GM12873 (cell line): ENCODE data around the gene ASAP3.

ENCODE experiments used
- CTCF ChIP-seq: IDR thresholded peaks from 2 replicates; pipeline ENCODE4 v1.5.1; 2012; ENCODE audit warnings: low read depth, mild to moderate bottlenecking, moderate library complexity, low read length, control low read depth; ENCODE audit not compliant: insufficient read depth; ENCODE audit errors: missing control alignments

Gene ASAP3

DNA sequence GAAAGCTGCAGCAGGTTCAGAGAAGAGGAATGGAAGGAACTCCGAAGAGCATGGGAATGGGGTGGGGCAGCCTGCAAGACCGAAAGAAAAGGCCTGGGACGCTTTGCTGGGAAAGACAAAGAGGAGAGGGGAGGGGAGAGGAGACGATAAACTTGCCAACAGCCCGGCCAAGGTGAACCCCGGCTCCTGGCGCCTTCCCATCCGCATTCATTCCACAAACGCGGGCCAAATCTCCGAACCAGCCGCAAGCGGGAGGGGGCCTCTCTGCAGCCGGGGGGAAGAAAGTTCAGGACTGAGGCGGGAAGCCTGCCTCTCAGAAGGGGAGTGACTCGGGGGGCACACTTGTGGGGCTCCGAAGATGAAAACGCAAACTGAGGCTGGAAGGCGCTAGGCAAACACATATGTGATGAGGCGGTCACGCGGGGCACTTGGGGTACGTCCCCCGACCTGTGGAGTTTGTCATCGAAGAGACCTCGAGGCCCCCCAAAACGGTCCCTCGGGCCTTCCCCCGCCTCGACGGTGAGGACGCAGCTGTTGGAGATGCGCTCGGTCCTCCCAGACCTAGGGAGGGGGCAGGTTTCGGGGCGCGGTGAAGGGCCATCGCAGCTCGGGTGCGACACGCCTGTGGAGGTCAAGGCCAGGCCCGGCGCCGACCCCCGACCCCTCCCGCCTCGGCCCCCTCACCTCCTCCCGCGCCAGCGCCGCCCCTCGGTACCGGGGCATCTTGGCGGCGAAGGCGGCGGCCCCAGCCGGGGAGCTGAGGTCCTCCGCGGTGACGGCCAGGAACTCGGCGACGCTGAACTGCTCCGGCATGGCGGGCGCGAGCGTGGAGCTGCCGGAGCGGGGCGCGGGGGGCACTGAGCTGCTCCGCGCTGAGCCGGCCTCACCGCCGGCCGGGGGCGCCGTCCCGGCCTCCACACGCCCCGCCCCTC, at the start of gene ASAP3:
Gene ASAP3, minus strand, starts transcription at position 859 of the 932 bp plus-strand sequence. Its CDS starts 46 bp downstream, at position 813.
- TF ChIP-seq CTCF, result no peak

GRCh38 chr1:23533246-23534023, 49.5 kb upstream of the ASAP3 start:
- TF ChIP-seq CTCF, result no peak

DNA sequence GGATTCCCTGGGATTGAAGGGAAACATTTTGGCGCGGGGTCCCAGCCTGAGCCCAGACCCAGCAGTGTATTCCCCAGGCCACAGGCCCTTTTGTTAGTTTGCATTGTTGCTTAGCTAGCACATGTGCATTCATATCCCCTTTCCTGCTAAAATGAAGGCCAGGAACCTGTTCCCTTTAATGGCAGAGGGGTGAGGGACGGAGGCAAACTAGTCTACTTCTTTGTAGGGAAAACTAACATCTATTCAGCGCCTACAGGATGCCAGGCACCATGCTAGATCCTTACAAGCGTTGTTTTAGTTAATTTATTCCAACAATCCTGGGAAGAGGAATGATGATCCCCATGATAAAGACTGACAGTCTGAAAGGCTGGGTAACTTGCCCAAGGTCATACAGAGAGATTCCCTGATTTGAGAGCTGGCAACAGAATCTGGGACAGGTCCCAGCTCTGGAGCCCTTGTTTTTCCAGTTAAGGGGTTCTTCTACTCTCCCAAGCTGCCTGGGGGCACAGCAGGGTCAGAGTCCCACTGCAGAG, 47.6 kb upstream of the ASAP3 start:
- no peak for TF ChIP-seq CTCF

- TF ChIP-seq CTCF, result peak; percentile 9
Measured at GRCh38 chr1:23530747-23531561, 47.0 kb upstream of the ASAP3 start, which contains the start of gene E2F2. E2F2 (minus strand) TSS chr1:23531233; CDS start chr1:23530793, 440 bp downstream.

GRCh38 chr1:23530087-23530746, 46.2 kb upstream of the ASAP3 start:
- TF ChIP-seq CTCF, result no peak

DNA sequence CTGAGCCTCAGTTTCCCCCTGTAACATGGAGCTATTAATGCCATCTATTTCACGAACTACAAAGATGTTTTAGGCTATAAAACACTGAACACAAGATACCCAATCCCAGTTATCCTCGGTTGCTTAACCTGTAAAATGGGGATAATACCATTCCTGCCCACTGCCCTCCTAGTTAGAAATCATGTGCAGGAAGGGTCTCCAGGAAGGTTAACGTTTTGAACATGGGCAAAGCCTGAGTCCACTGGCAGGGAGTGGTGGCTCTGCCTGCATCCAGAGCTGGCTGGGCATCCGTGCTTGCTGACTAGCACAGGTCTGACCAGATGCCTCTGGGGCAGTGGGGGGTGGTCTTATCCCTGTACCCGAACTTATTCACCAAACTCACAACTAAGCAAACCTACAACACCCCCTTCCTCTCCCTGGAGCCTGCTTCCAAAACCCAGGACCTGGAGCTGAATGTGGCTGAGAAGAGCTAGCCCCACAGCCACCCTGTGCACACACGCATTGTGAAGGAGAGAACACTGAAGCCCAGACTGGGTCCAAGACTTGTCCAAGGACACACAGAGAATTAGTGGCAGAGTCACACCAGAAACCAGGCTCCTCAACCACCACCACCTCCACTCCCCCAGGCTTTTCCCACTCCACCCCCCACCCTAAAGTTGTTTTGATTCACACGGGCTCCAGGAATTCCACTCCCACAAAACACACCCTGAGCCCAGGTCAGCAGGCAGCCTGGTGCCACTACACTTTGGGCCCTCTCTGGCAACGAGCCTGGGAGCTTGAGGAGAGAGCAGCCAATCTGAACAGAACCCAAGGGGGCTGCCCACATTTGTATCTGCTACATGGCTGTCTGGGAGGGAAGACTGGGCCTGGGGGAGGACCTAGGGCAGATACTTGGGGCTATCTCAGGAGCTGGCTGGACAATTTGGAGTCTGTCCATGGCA, 45.4 kb upstream of the ASAP3 start:
- TF ChIP-seq CTCF, result no peak
